Activated gamma-delta T cell treated with Interleukin-2 at 50 U/mL for 16 hours (primary cell): ENCODE data around the gene AKAIN1.

Source experiments
- DNase-seq: peaks from one replicate; pipeline ENCODE4 v3.0.0-alpha.2; 2020

Gene AKAIN1

GRCh38 chr18:5158587-5158986, 38.5 kb downstream of the AKAIN1 start:
- DNase-seq: no peak

- DNase-seq: no peak
Observed at GRCh38 chr18:5158172-5158571, 38.9 kb downstream of the AKAIN1 start.

- no peak for DNase-seq
Observed at GRCh38 chr18:5155907-5156287, 41.2 kb downstream of the AKAIN1 start.

GRCh38 chr18:5155218-5155906, 41.7 kb downstream of the AKAIN1 start:
- DNase-seq: no peak

GRCh38 chr18:5152343-5153020, 44.6 kb downstream of the AKAIN1 start:
- DNase-seq: no peak

GRCh38 chr18:5150894-5151293, 46.2 kb downstream of the AKAIN1 start:
- DNase-seq: no peak

- no peak for DNase-seq
Observed at GRCh38 chr18:5146093-5146492, 51.0 kb downstream of the AKAIN1 start.

GRCh38 chr18:5145168-5145825, 51.8 kb downstream of the AKAIN1 start:
- no peak for DNase-seq

- no peak for DNase-seq
Observed at GRCh38 chr18:5144629-5145028, 52.4 kb downstream of the AKAIN1 start.

GRCh38 chr18:5142859-5143258, 54.2 kb downstream of the AKAIN1 start:
- no peak for DNase-seq

GRCh38 chr18:5142131-5142530, 54.9 kb downstream of the AKAIN1 start:
- DNase-seq: no peak

GRCh38 chr18:5137261-5137660, 59.8 kb downstream of the AKAIN1 start:
- no peak for DNase-seq

GRCh38 chr18:5132987-5133386, 64.1 kb downstream of the AKAIN1 start:
- DNase-seq: no peak

- no peak for DNase-seq
Observed at GRCh38 chr18:5122272-5122671, 74.8 kb downstream of the AKAIN1 start.

- no peak for DNase-seq
Observed at GRCh38 chr18:5110266-5110665, 86.8 kb downstream of the AKAIN1 start.

GRCh38 chr18:5107988-5108387, 89.1 kb downstream of the AKAIN1 start:
- no peak for DNase-seq

- DNase-seq: no peak
Observed at GRCh38 chr18:5106730-5107129, 90.3 kb downstream of the AKAIN1 start.

- DNase-seq: no peak
Observed at GRCh38 chr18:5104246-5104645, 92.8 kb downstream of the AKAIN1 start.

GRCh38 chr18:5103693-5104092, 93.4 kb downstream of the AKAIN1 start:
- DNase-seq: no peak

GRCh38 chr18:5103286-5103685, 93.8 kb downstream of the AKAIN1 start:
- no peak for DNase-seq

GRCh38 chr18:5097116-5097703, 99.8 kb downstream of the AKAIN1 start:
- no peak for DNase-seq

- DNase-seq: no peak
Observed at GRCh38 chr18:5095239-5095638, 101.8 kb downstream of the AKAIN1 start.

- no peak for DNase-seq
Observed at GRCh38 chr18:5093902-5094301, 103.2 kb downstream of the AKAIN1 start.
